GM19395 (cell line): Measurements from ENCODE around the gene TMEFF2.

ENCODE experiments used
- ATAC-seq: cut with Tn5 transposase; IDR thresholded peaks from one replicate; pipeline ENCODE4 v1.9.1; 2021; ENCODE audit warnings: mild to moderate bottlenecking, moderate library complexity; ENCODE audit not compliant: unreplicated experiment

TMEFF2 gene, protein sequence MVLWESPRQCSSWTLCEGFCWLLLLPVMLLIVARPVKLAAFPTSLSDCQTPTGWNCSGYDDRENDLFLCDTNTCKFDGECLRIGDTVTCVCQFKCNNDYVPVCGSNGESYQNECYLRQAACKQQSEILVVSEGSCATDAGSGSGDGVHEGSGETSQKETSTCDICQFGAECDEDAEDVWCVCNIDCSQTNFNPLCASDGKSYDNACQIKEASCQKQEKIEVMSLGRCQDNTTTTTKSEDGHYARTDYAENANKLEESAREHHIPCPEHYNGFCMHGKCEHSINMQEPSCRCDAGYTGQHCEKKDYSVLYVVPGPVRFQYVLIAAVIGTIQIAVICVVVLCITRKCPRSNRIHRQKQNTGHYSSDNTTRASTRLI

GRCh38 chr2:192194866-192195547 lies at the start of gene TMEFF2:
Gene TMEFF2, minus strand, starts transcription at chr2:192194933. Its CDS starts 409 bp downstream, at chr2:192194524.
- ATAC-seq: peak; percentile 70

GRCh38 chr2:192243488-192243887 lies 48.8 kb upstream of the TMEFF2 start:
- no peak for ATAC-seq

DNA sequence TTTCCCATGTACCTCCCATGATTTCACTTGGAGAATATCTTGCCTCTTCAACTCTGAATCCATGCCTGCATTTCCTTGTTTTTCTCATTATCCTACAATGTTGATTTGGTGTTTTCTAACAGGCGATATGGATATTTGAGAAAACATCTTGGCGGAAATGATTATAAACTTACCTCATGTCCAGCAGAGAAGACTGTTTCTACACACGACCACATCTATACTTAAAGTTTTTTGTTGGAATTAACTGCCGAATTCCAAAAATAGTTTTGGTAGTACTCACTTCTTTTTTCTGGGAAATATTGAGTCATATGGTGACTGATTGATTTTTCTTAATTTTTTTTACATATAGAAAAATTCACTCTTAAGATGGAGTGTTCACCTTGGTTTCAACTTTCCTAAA lies 41.4 kb upstream of the TMEFF2 start:
- no peak for ATAC-seq

DNA sequence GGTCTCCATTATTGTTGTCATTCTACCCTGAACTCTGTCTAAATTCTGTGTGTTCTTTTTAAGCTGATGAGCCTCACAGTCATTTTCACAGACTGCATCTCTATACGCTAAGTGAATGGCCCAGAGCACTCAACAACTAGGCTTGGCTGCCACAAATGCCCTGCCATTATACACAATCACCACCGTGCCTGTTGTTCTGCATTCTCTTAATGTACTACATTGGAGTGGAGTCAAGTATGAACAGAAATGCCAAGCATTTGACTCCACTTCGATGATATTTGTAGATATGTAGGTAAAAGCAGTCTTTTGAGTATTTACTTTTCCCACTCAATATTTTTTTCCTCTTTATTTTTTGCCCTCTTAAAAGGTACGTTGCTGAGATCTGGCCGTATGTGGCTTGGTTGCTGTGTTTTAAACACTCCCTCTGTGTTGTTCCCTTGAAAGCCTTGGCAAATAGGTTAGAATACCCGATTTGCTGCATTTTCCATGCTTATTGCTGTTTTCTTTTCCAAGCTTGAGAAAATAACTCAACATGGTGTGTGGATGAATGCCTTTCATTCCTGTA lies 36.2 kb upstream of the TMEFF2 start:
- ATAC-seq: no peak

GRCh38 chr2:192228685-192229084 lies 34.0 kb upstream of the TMEFF2 start:
- no peak for ATAC-seq

DNA sequence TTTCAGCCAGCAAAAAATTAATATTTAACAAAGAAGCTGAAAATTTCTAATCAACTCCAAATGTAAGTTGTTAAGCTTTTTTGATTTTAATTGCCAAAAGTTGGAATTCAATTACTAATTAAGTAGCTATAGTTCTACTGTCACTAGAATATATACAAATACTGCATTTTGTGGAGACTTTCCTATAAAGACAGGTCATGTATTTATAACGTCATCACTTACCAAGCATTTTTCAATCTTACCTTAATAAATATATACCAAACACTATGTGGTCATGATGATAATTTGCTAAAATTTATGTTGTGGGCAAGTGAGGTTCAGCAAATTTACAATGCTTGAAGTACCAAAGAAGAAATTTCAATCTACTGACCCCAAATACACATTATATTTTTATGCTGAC lies 24.2 kb upstream of the TMEFF2 start:
- ATAC-seq: no peak

- ATAC-seq: no peak
Observed at GRCh38 chr2:192218377-192218776, 23.6 kb upstream of the TMEFF2 start.

GRCh38 chr2:192216336-192216735 lies 21.6 kb upstream of the TMEFF2 start:
- ATAC-seq: no peak

GRCh38 chr2:192215096-192215877 lies 20.6 kb upstream of the TMEFF2 start:
- no peak for ATAC-seq

GRCh38 chr2:192208848-192209247 lies 14.1 kb upstream of the TMEFF2 start:
- ATAC-seq: no peak

- no peak for ATAC-seq
Observed at GRCh38 chr2:192206399-192206798, 11.7 kb upstream of the TMEFF2 start.

- no peak for ATAC-seq
Observed at GRCh38 chr2:192203876-192204275, 9.1 kb upstream of the TMEFF2 start.

DNA sequence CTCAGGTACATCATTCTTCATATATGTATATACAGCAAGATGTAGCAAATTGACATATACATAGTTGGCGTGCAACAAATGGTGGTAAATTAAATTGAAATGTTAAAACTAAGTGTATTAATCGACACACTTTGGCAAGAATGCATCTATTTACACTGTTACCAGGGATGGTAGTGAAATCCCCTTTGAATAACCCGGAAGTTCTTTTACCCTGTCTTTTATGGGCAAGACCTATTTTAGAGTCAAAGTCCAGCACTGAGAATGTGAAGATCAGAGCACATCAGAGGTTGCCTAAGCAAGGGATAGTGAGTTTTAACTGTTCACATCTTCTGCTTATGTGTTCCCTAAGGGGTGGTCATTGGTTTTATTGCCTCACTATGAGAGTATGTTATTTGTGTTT lies 7.6 kb upstream of the TMEFF2 start:
- no peak for ATAC-seq

DNA sequence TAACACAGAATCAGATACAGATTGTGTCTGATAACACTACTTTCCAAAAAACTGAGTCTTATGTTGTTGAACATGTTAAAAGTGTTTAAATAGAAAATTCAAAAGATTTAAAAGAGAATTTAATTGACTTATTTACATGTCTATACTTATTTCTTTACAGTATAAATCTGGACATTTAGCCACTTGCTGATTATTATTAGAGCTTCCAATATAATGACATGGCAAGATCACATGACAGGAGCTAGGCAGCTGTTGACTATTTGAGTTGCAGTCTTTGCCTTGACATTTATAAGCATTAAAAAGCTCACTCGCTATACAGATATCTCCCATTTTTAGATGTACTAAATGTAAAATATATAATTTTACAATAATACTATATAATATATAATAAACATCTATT lies 6.4 kb upstream of the TMEFF2 start:
- ATAC-seq: no peak

DNA sequence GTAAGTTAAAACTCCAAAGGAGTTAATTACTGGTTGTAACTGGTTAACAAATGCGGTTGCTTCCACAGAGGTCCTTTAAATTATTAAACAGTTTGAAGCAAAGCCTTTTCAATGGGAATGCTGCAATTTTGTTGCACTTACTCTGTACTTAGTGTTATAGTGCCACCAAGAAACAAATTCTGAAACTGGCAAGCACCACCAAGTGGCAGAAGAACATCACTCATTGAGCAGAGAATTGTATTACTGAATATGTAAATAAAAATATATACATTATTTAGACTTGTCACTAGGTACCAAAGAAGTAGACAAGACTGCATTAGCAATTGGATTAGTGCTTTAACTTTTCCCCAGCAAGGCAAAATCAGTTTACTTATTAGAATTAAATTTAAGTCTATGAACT lies 2.6 kb upstream of the TMEFF2 start:
- no peak for ATAC-seq

DNA sequence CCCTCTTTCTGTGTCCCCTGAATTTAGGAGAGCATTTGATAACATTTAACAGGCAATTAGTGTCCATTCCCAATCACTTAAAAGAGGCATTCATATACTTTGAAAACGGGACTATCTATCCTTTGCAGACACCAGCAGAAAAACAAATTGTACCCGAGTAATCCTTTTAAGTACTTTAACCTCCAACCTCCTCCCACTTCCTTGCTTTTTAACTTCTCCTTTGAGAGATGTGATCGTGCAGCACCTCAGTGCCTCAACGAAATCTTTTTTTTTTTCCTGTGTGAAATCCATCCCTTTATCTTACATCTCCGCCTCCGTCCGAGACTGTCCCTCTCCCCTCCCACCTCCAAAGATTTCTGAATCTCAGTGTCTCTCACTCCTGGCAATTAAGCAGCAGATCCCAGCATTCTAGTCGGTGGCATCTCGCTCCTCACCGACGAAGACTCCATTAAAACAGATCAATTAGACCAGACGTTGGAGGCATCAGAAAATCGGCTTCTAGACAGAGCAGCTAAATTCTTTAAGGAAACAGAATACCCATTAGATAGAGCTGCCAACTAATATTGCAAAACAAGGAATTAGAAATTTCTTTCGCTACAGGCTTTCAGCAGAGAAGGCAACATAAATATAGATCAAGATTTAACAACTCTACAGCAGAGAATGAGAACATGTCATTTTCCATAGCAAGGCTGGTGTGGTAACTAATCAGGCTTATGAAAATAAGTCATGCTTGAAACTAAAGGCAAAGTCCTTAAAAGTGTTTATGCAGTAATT lies 1.9 kb upstream of the TMEFF2 start:
- ATAC-seq: no peak

DNA sequence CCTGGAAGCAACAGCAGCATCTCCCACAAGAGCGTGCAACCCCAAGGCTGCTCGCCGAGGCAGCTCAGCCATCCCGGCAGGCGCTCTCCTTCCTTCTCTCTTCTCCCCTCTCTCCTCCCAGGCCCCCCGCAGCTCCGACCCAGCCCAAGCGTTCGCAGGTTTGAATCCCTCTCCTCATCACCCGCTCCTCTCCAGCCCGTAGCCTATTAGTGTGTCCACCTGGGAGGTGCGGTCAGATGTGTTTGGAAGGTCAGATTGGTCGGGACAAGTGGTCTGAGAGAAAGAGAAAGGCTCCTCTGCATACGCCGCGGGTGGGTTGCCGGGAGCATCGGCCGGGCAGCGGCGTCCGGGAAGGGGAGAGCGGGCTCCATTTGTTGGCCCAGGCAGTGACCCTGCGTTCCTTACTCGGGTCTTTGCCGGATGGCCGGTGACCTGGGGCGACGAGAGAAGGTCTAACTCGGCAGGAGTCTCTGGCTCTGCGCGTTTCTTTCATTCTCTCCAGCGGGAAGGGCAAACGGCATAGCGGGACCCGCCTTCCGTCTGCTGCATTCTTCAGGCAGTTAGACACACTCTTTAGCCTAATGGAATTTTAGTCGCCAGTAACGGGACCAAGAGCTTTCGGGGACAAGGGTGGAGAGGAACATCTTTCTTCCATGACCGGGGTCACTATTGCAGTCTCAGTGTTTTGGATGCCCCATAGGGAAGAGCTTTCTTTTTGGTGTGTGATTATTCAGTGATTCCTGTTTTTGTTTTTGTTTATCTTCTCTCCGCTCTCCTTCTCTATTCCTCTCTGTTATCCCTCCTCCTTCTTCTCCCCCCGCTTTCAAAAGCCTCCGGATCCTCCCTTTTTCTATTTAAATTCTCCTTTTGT lies 1.1 kb upstream of the TMEFF2 start:
- ATAC-seq: peak; percentile 35

DNA sequence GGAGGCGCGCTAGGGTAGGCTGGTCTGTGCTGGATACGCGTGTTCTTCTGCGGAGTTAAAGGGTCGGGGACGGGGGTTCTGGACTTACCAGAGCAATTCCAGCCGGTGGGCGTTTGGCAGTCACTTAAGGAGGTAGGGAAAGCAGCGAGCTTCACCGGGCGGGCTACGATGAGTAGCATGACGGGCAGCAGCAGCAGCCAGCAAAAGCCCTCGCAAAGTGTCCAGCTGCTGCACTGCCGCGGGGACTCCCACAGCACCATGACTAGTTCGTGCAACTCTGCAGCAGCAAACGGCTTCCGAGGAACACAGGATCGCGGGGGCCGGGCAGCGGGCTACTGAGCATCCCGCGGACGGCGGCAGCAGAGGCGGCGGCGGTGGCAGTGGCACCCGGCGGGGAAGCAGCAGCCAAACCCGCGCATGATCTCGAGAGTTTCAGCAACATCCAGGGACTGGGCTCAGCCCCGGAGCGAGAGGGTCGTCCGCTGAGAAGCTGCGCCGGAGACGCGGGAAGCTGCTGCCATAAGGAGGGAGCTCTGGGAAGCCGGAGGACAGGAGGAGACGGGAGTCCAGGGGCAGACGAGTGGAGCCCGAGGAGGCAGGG lies 368 bp downstream of the TMEFF2 start:
- ATAC-seq: peak; percentile 39

DNA sequence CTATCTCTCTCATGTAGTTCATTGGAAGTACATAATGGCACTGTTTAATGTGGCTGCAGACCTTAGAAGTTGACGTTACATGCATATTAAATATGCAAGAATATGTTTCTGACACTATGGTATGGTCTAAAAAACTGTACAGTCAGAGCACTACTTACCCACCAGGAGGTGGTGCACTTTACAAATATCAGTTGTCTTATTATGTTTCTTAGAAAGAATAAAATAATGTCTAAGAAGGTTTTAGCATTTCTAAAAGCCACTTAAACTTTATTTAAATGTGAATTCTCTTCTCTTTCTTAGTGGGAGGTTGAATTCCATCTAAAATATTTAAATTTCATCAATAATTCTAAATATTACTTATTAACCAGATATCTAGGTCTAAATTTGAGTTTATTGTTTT lies 4.3 kb downstream of the TMEFF2 start:
- ATAC-seq: no peak
